SIG-M5 (cell line): ENCODE results near the gene MTMR11.
A peak's percentile ranks its signal among the peaks of the same experiment; 100 is the strongest.
"Not testable (repeated sequence)": the region's sequence is repeated elsewhere in the genome, so short reads cannot be mapped to it uniquely, and the experiment has no call there.

Experiments used
- DNase-seq: peaks from one replicate; lab custom pipeline; 2025; lab: John Stamatoyannopoulos, UW

The MTMR11 gene

DNA sequence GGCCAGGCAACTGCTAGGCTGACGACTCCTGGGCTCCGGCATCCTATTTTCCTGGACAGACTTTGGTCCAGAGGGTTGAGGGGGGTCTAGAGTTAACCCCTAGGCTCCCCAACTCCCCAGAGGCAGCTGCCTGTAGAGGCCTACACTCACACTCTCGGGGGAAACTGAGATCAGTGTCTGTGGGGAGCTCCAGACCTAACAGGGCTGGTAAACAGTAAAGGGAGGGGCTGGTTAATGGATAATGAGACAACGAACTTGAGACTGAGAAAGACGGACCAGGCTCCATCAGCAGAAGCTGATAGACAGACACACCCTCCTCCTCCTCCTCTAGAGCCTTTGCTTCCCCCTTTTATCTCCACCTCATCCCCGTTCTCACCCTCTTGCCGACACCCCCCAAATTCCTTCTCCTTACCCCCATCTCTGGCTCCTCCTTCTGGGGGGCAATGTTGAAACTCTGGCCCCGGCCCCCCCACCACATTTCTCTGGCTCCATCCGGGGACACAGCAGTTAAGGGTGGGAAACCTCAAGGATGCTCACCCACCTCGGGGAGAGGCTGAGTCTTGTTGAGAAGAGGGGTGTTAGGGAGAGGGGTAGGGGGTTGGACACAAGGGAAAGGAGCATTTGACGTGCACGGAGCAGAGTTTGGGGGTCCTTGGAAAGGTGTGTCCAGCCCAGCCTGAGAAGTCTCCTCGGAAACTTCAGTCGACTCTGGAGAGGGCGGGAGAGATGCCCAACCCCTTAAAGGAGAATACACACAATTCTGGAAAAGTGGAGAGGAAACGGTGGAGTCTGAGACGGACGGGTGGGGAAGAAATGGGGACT is at the start of gene MTMR11:
TSS of gene MTMR11 (minus strand) at position 710 of the 822 bp plus-strand sequence. CDS start at position 478, 232 bp downstream.
- no peak for DNase-seq

DNA sequence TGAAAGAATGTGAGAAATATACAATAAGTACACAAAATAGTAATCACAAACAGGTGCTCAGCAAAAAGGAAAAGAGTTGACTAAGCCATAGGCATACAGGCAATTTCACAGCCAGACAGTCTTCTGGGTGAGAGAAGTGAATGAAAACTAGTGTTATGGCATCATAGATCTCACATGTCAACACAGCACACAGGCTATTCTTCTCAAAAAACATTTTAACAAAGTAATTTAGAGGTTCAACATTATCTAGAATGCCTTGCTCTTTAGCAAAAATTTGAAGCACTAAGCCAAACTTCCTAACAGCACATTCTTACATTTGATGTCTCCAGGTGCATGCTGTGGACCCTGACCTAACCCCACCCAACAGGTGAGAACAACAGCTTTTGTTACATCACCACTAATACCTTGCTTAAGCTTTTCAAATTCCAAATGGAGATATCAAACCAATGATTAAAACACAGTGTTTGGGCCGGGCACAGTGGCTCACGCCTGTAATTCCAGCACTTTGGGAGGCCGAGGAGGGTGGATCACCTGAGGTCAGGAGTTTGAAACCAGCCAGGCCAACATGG is 43.4 kb upstream of the MTMR11 start:
- DNase-seq = no peak

DNA sequence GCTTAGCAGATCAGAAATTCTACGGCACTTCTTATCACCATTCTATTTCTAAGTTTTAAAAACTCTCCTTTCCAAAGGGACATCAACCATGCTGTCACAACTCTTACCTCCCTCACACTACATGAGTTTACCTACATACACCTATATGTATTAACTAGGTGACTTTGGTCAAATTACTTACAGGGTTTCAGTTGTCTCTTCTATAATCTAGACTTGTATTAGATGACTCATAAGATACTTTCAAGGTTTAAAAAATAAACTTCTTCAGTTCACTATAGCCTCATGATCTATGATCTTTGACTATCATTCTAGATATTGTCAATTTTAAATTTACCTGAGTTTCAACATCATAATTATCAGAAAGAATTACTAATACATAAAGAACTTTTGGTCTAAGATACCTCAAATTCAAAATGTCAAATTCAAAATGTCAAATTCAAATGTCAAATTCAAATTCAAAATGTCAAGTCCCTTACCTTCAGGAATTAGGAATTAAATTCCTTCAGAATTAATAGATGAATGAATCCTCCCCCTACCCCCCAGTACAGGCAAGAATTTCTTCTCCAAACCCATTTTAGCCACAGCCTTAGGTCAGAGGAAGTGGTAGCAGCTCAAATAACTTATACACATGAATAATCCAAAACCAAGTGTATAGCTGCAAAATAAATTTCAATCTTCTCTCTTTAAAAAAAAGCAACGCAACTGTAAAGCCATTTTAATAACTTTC is 42.7 kb upstream of the MTMR11 start:
- no peak for DNase-seq

- no peak for DNase-seq
Observed at GRCh38 chr1:149978547-149979023, 41.9 kb upstream of the MTMR11 start.

GRCh38 chr1:149977345-149977744 is 40.7 kb upstream of the MTMR11 start:
- no peak for DNase-seq

DNA sequence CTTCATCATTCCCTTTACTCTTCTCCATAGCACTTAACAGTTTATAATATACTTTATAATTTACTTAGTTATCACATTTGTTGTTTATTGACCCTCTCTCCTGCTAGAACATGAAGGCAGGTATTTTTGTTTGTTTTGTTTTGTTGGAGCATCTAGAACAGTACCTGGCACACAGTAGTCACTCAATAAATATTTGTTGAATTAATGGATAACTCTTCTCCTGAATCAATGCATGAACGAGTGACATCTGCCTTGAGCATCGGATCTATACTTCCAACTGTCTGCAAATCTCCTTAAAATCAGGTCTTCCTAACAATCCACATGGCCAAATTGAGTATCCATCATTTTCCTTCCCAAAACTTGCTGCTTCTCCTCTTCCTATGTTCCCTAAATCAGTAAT is 35.9 kb upstream of the MTMR11 start:
- DNase-seq = no peak

DNA sequence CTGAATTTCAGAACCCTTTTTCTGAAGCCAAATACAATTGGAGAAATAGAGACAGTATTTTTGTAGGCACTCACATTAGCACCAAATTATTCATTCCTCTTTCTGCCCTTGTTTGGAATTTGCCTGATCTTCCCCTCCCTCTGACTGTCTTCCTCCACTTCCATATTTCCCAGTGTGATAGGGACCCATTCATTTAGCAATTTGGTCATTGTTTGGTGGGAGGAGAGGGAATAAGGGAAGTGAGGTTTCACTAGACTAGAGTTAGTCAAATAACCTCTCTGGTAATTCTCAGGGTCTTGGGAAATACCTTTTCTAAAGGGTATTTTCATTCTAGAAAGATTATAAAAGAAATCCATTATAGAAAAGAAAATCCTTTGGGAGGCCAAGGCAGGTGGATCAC is 31.0 kb upstream of the MTMR11 start:
- no peak for DNase-seq

GRCh38 chr1:149967041-149967440 is 30.4 kb upstream of the MTMR11 start:
- DNase-seq = no peak

GRCh38 chr1:149966405-149966804 is 29.7 kb upstream of the MTMR11 start:
- DNase-seq = no peak

DNA sequence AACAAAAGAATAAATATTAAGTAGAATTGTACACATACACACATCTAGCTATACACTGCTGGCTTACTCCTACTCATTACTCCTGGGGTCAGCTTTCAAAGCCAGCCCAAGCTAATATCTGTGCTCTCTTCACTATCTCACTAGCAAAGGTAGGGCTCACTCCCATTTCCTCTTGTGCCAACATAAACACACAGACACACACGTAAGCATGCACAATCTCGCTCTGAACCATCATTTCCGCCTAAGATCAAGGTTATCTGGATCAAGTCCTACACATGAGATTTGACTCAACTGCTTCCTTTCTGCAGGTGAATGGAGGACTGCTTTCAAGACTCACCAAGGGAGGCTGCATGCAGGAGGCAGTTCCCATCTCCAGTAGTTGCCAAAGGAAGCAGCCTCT is 28.8 kb upstream of the MTMR11 start:
- DNase-seq = no peak

DNA sequence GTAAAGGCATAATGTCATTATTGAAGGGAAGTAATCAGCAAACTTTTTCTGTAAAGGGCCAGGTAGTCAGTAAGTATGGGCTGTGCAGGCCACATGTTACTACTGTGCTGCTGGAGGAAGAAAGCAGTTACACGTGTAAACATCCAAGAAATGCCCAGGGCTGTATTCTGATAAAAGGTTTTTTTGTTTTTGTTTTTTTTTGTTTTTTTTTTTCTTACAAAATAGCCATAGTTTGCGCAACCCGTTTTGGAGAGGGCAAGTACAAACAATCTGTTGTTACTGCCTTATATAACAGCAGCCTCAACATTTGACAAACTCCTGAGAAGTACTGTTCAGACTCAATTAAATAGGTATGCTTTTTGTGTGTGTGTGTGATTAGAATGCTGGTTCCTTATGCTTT is 26.7 kb upstream of the MTMR11 start:
- DNase-seq = no peak

DNA sequence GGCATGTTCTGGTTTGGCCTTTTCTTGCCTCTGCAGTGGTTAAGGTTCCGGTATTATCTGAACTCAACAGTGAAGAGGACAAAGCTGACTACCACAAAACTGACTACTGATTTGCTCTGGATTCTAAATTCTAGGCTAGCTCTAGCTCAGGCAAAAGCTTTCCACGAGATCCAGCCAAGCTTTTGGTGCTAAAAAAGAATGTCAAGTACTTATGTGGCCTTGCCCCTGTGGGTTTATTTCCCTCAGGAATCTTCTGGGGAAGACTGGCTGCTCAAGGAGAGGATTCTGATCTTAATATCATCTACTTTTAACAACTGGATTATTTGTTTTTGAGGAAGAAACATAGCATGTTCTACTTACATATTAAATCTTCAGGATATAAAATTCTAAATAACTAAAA is 26.1 kb upstream of the MTMR11 start:
- no peak for DNase-seq

GRCh38 chr1:149962039-149962647 is 25.5 kb upstream of the MTMR11 start:
- peak; percentile 40 for DNase-seq

- not testable (repeated sequence) for DNase-seq
Observed at GRCh38 chr1:149957548-149957947, 20.9 kb upstream of the MTMR11 start.

- no peak for DNase-seq
Observed at GRCh38 chr1:149949911-149950310, 13.2 kb upstream of the MTMR11 start.

DNA sequence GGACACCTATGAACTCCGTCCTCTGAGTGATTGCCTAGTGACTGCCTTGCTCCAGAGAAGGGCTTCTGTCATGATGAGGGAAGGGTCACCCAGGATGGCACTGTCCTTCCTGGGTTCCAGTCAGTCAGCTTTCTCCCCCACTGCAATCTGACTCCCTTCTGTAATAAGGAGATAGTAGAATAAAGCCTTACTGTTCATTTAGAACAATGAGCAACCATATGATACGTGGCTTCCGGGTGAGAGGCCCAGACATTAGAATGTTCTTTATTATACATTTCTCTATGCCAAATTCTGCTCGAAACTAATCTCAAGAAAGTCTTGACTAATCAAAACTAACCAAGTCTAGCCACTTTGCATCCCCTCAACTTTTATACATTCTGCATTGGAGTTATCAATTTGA is 8.5 kb upstream of the MTMR11 start:
- no peak for DNase-seq

DNA sequence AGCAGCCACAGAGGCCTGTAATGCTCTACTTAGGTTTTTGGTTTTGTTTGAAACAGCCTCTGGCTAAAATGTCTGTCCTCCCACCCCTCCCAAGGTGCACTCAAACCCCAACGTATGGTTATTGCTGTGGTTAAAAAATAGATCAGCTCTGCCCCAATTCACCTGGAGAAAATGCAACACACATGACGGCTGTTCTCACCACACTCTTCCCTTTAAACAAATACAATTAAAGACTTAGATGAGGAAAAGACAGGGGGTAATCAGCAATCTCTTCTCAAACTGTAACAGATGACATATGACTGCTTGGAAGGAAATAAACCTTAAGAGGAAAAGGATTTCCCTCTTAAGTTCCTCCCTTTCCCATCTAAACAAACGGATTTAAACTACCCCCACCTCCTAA is 6.2 kb upstream of the MTMR11 start:
- DNase-seq = no peak

DNA sequence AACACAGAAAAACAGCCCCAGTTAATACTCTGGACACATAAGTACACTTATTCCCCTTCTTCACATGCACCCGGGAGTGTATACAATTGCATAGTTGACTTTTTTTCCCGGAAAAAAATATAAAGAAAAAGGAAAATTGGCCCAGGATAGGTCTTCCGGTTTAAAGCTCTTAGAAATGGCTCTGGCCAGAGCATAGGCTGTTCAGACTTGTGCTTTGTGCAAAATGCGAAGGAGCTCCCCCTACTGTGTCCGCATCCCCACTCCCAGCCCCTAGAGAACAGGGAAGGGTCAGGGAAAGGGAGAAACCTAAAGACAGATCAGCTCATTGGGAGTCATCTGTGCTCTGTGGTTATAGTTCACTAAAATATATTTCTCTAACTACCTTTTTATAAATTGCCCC is 5.5 kb upstream of the MTMR11 start:
- no peak for DNase-seq

DNA sequence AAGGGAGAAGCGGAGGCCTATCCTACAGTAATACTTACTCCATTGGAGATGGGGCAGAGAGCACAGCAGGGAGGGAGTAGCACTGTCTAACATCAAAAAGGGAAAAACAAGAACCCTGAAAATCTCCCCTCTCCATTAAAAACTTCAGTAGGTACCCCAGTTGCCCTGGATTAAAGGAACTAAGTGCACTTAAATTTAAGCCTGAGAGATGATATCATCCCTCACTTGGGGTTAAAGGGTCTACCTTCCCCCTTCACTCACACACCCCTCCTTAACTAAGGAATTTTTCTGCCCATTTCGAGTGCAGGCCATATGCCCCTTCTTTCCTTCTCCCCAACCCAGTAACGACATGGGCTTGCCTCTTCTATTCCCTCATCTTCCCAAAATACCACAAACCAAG is 3.7 kb upstream of the MTMR11 start:
- DNase-seq = no peak

DNA sequence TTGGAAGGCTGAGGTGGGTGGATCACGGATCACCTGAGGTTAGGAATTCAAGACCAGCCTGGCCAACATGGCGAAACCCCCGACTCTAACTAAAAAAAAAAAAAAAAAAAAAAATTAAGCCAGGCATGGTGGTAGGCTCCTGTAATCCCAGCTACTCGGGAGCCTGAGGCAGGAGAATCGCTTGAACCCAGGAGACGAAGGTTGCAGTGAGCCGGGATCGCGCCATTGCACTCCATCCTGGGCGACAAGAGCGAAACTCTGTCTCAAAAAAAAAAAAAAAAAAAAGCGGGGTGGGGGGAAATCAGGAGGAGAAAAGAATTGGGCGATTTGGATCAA is 2.0 kb upstream of the MTMR11 start:
- DNase-seq = not testable (repeated sequence)

- DNase-seq = no peak
Observed at GRCh38 chr1:149937759-149938158, 1.1 kb upstream of the MTMR11 start.

- DNase-seq = no peak
Observed at GRCh38 chr1:149936992-149937705, 470 bp upstream of the MTMR11 start.
